ENCODE measurements around the gene FLT4. TPM values are rescaled to one million over a fixed set of nuclear protein-coding genes. Genes with fewer than 3 reads are reported as not detected.
"Not testable (repeated sequence)": the region's sequence is repeated elsewhere in the genome, so short reads cannot be mapped to it uniquely, and the experiment has no call there.

Gene FLT4
- total RNA-seq, 1 donor from 2014 or later = 26.8 TPM

GRCh38 chr5:180670586-180671359 is 21.4 kb upstream of the FLT4 start:
- DNase-seq (ENCODE audit: low spot score) = peak; percentile 71

- no peak for DNase-seq (ENCODE audit: low spot score)
These were observed 20.8 kb upstream of the FLT4 start for GRCh38 chr5:180670157-180670556.

- peak; percentile 68 for DNase-seq (ENCODE audit: low spot score)
These were observed 20.3 kb upstream of the FLT4 start for GRCh38 chr5:180669661-180670060.

GRCh38 chr5:180668835-180669596 is 19.6 kb upstream of the FLT4 start:
- DNase-seq (ENCODE audit: low spot score) = peak; percentile 68

GRCh38 chr5:180666812-180667211 is 17.4 kb upstream of the FLT4 start:
- DNase-seq (ENCODE audit: low spot score) = no peak

- no peak for DNase-seq (ENCODE audit: low spot score)
These were observed 16.4 kb upstream of the FLT4 start for GRCh38 chr5:180665682-180666404.

- DNase-seq (ENCODE audit: low spot score) = peak; percentile 75
These were observed 9.6 kb upstream of the FLT4 start for GRCh38 chr5:180658774-180659564.

GRCh38 chr5:180655243-180655642 is 5.8 kb upstream of the FLT4 start:
- not testable (repeated sequence) for DNase-seq (ENCODE audit: low spot score)

- DNase-seq (ENCODE audit: low spot score) = no peak
These were observed 3.4 kb upstream of the FLT4 start for GRCh38 chr5:180652771-180653170.

GRCh38 chr5:180652346-180652745 is 2.9 kb upstream of the FLT4 start:
- DNase-seq (ENCODE audit: low spot score) = peak; percentile 67

GRCh38 chr5:180648658-180649296 is 623 bp downstream of the FLT4 start:
- DNase-seq (ENCODE audit: low spot score) = peak; percentile 82

GRCh38 chr5:180647941-180648500 is 1.4 kb downstream of the FLT4 start:
- peak; percentile 80 for DNase-seq (ENCODE audit: low spot score)

GRCh38 chr5:180647465-180647864 is 1.9 kb downstream of the FLT4 start:
- peak; percentile 81 for DNase-seq (ENCODE audit: low spot score)

GRCh38 chr5:180646963-180647305 is 2.5 kb downstream of the FLT4 start:
- no peak for DNase-seq (ENCODE audit: low spot score)

- peak; percentile 88 for DNase-seq (ENCODE audit: low spot score)
These were observed 3.0 kb downstream of the FLT4 start for GRCh38 chr5:180646289-180646962.

GRCh38 chr5:180645274-180646204 is 3.9 kb downstream of the FLT4 start:
- DNase-seq (ENCODE audit: low spot score) = peak; percentile 85

GRCh38 chr5:180644825-180645273 is 4.6 kb downstream of the FLT4 start:
- peak; percentile 78 for DNase-seq (ENCODE audit: low spot score)

- peak; percentile 79 for DNase-seq (ENCODE audit: low spot score)
These were observed 5.1 kb downstream of the FLT4 start for GRCh38 chr5:180644129-180644824.
